Neuronal stem cell (in vitro differentiated cells): ENCODE data around the gene POU2AF3.
"Not testable (repeated sequence)": the region's sequence is repeated elsewhere in the genome, so short reads cannot be mapped to it uniquely, and the experiment has no call there.

Source experiments
- DNase-seq: peaks from one replicate; pipeline ENCODE4 v3.0.0-alpha.2; 2013; ENCODE audit warnings: low spot score
- H2AFZ ChIP-seq: one replicate; pipeline ENCODE4 v1.6.1; 2013; ENCODE audit warnings: mild to moderate bottlenecking, low read length, inconsistent platforms
- H2AK5ac ChIP-seq: 2 replicates; pipeline ENCODE4 v1.6.1; 2013; ENCODE audit warnings: low read depth, mild to moderate bottlenecking, inconsistent platforms, low read length, moderate library complexity, mixed read lengths
- H2BK120ac ChIP-seq: 2 replicates; pipeline ENCODE4 v1.6.1; 2013; ENCODE audit warnings: low read depth, mild to moderate bottlenecking, inconsistent platforms, low read length, moderate library complexity, mixed read lengths
- H2BK12ac ChIP-seq: one replicate; pipeline ENCODE4 v1.6.1; 2013; ENCODE audit warnings: low read length, inconsistent platforms
- H2BK15ac ChIP-seq: 2 replicates; pipeline ENCODE4 v1.6.1; 2013; ENCODE audit warnings: mild to moderate bottlenecking, low read length, inconsistent platforms, mixed read lengths
- H2BK5ac ChIP-seq: one replicate; pipeline ENCODE4 v1.6.1; 2013; ENCODE audit warnings: inconsistent platforms, mild to moderate bottlenecking, low read length, moderate library complexity
- H3K14ac ChIP-seq: one replicate; pipeline ENCODE4 v1.6.1; 2013; ENCODE audit warnings: low read length, inconsistent platforms
- H3K18ac ChIP-seq: 2 replicates; pipeline ENCODE4 v1.6.1; 2013; ENCODE audit warnings: low read length, inconsistent platforms
- H3K23ac ChIP-seq: 2 replicates; pipeline ENCODE4 v1.6.1; 2013; ENCODE audit warnings: low read depth, mild to moderate bottlenecking, mixed read lengths, low read length, inconsistent platforms; ENCODE audit not compliant: poor library complexity
- H3K27ac ChIP-seq: replicated peaks from 3 replicates; pipeline ENCODE4 v1.5.1; 2013; ENCODE audit warnings: low read length, inconsistent platforms
- H3K27me3 ChIP-seq, 3 experiments: 2 replicates each; pipeline ENCODE4 v1.6.1; 2013; ENCODE audit warnings: low read length in 3 of 3, mild to moderate bottlenecking in 2 of 3, inconsistent platforms in 1 of 3, low read depth in 1 of 3, mixed read lengths in 1 of 3, moderate library complexity in 1 of 3; ENCODE audit not compliant: control insufficient read depth in 3 of 3, insufficient read depth in 3 of 3
- H3K36me3 ChIP-seq, 2 donors: replicated peaks in 1 of 2; 2 replicates each; pipeline ENCODE4 v1.6.1; 2013; ENCODE audit warnings: low read length in 2 of 2; ENCODE audit not compliant: control insufficient read depth in 2 of 2, insufficient read depth in 2 of 2
- H3K4ac ChIP-seq: 2 replicates; pipeline ENCODE4 v1.6.1; 2013; ENCODE audit warnings: inconsistent platforms, mild to moderate bottlenecking, low read length, moderate library complexity
- H3K4me1 ChIP-seq, 2 donors: 1 replicate in 1 of 2; 2 replicates in 1 of 2; pipeline ENCODE4 v1.6.1; 2013; ENCODE audit warnings: low read length in 2 of 2, low read depth in 1 of 2; ENCODE audit not compliant: control insufficient read depth in 2 of 2, insufficient read depth in 1 of 2
- H3K4me2 ChIP-seq: one replicate; pipeline ENCODE4 v1.6.1; 2013; ENCODE audit warnings: mild to moderate bottlenecking, low read length, inconsistent platforms; ENCODE audit not compliant: insufficient read depth, poor library complexity, severe bottlenecking
- H3K4me3 ChIP-seq, 2 donors: 2 replicates each; pipeline ENCODE4 v1.5.1; 2013; ENCODE audit warnings: low read length in 2 of 2, mild to moderate bottlenecking in 2 of 2, inconsistent platforms in 1 of 2, moderate library complexity in 1 of 2
- H3K79me1 ChIP-seq: one replicate; pipeline ENCODE4 v1.6.1; 2013; ENCODE audit warnings: low read depth, mild to moderate bottlenecking, inconsistent platforms, low read length, moderate library complexity
- H3K9ac ChIP-seq: one replicate; pipeline ENCODE4 v1.6.1; 2013; ENCODE audit warnings: mild to moderate bottlenecking, low read depth, low read length, inconsistent platforms; ENCODE audit not compliant: poor library complexity
- H3K9me3 ChIP-seq, 2 donors: replicated peaks in 1 of 2; 2 replicates each; pipeline versions ENCODE3 to v1.6.1; 2013; ENCODE audit warnings: low read length in 2 of 2, mild to moderate bottlenecking in 2 of 2, inconsistent platforms in 1 of 2, low read depth in 1 of 2, mixed read lengths in 1 of 2, moderate library complexity in 1 of 2; ENCODE audit not compliant: control insufficient read depth in 2 of 2, insufficient read depth in 1 of 2
- H4K8ac ChIP-seq: one replicate; pipeline ENCODE4 v1.6.1; 2013; ENCODE audit warnings: low read depth, mild to moderate bottlenecking, inconsistent platforms, low read length, moderate library complexity
- H4K91ac ChIP-seq: one replicate; pipeline ENCODE4 v1.6.1; 2013; ENCODE audit warnings: low read length, low read depth, mild to moderate bottlenecking, inconsistent platforms; ENCODE audit not compliant: poor library complexity
- WGBS, 2 donors: extraction: QIAGEN DNeasy Blood & Tissue Kit; methylation state at CpG; one replicate each; pipeline ENCODE4 v1.1.7; 2013; ENCODE audit warnings: missing lambda C conversion rate in 2 of 2, mixed read lengths in 1 of 2; ENCODE audit not compliant: insufficient read length in 2 of 2, insufficient replicate concordance in 1 of 2; ENCODE audit errors: extremely low coverage in 2 of 2; 5-methylcytosine and 5-hydroxymethylcytosine counted together

POU2AF3 gene

DNA sequence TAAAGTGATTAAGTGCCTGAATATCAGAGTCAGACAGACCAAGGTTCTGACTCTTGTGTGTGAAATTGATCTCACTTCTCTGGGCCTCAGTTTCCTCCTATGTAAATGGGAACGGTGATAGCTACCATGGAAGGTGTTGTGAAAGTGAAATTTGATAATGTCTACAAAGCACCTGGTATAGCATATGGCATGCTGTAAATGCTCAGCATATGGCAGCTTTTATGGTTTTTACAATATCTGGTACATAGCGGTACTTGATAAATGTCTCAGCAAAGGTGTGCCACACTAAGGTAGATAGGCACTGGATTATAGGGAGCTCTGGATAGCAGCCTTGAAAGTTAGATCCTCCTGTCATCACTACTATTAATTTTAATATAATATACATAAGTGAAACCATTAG, 32.9 kb upstream of the POU2AF3 start:
- H3K14ac ChIP-seq: no peak overlapping the region
- no peak overlapping the region for H2BK5ac ChIP-seq
- no peaks in the 10 kb centered on the region for H3K36me3 ChIP-seq
- no peak overlapping the region for H2AFZ ChIP-seq
- no peak overlapping the region for H2BK15ac ChIP-seq
- no peak overlapping the region for H4K91ac ChIP-seq
- WGBS, 2 donors: no CpG with 5 or more reads among the region's 2 CpGs
- no peak overlapping the region for H3K27ac ChIP-seq
- peaks cover 0 to 3% of the 10 kb centered on the region in 2 donors for H3K4me1 ChIP-seq
- H3K23ac ChIP-seq: no peak overlapping the region
- H2AK5ac ChIP-seq: no peak overlapping the region
- no peak overlapping the region for H2BK120ac ChIP-seq
- H3K18ac ChIP-seq: no peak overlapping the region
- no peak overlapping the region for H2BK12ac ChIP-seq
- H3K9ac ChIP-seq: no peak overlapping the region
- no peaks in the 10 kb centered on the region for H3K27me3 ChIP-seq
- no peaks in the 10 kb centered on the region for H3K9me3 ChIP-seq
- no peaks in the 10 kb centered on the region for H3K79me1 ChIP-seq
- no peak overlapping the region for H3K4me2 ChIP-seq
- H3K4me3 ChIP-seq: no peak overlapping the region
- H3K4ac ChIP-seq: no peak overlapping the region
- no peak for DNase-seq
- H4K8ac ChIP-seq: no peak overlapping the region

DNA sequence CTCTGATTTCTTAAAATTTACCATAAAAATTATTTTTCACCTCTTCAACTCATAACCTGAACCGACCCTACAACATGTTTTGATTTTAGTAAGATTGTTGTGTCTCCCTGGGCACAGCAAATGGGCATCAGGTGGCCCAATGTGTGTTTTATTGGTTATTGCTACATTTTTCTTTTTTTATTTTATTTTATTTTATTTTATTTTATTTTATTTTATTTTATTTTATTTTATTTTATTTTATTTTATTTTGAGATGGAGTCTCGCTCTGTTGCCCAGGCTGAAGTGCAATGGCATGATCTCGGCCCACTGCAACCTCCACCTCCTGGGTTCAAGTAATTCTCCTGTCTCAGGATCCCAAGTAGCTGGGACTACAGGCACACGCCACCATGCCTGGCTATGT, 30.0 kb upstream of the POU2AF3 start:
- no CpG with 5 or more reads among the region's 4 CpGs for WGBS, 2 donors
- not testable (repeated sequence) for H4K91ac ChIP-seq, H3K4me1 ChIP-seq, H4K8ac ChIP-seq, H2BK12ac ChIP-seq, H3K4me2 ChIP-seq, H3K79me1 ChIP-seq, H3K14ac ChIP-seq, H3K9ac ChIP-seq, H3K36me3 ChIP-seq, H3K18ac ChIP-seq, H2AK5ac ChIP-seq, DNase-seq, H2BK15ac ChIP-seq, H2BK5ac ChIP-seq, H2BK120ac ChIP-seq, H3K27ac ChIP-seq, H3K27me3 ChIP-seq, H2AFZ ChIP-seq, H3K9me3 ChIP-seq, H3K4ac ChIP-seq, H3K4me3 ChIP-seq, H3K23ac ChIP-seq

DNA sequence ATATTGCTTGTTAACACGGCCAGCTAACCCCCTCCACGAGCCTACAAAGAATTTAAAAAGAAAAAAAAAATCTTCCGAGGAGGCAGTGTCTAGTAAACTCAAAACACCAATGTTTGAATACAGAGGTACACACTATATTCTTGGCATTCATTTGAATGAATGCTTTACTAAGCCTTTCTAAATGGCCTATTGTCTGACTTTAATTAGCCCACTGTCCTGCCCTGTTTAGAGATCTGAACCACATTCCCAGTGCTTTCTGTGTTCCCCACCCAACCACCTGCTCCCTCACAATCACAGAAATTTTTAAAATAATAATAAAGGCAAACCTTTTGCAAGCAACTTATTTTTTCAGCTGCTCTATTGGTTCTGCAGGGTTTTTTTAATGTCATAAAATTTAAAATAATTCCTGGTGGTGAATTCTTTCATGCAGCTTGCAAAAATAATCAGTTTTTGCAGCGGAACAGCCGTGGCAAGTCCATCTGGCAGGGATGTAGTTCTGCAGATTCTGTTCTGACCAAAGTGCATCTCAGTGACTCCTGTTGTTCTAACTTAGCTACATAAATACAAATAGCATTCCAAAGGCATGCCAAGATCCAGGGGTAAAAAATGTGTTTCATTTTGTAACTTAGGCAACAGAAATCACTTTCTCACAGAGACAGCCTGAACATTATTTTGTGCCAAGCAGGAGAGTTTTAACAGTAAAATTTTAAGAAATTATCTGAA, 29.0 kb upstream of the POU2AF3 start:
- Histone ChIP-seq H3K23ac (no peak overlapping the region), H2BK12ac (no peak overlapping the region), H2BK5ac (no peak overlapping the region), H3K36me3 (no peaks in the 10 kb centered on the region), H3K79me1 (no peaks in the 10 kb centered on the region), H3K4me3 (no peak overlapping the region), H3K14ac (no peak overlapping the region), H3K27me3 (no peaks in the 10 kb centered on the region), H4K91ac (no peak overlapping the region), H3K4me2 (no peak overlapping the region), H3K18ac (no peak overlapping the region), H2AK5ac (no peak overlapping the region), H2BK120ac (no peak overlapping the region), H2BK15ac (no peak overlapping the region), H2AFZ (no peak overlapping the region), H3K9ac (no peak overlapping the region), H3K27ac (no peak overlapping the region), H4K8ac (no peak overlapping the region), H3K4me1 (peaks cover 0 to 3% of the 10 kb centered on the region in 2 donors), H3K4ac (no peak overlapping the region), H3K9me3 (no peaks in the 10 kb centered on the region)
- peak; percentile 47 for DNase-seq
- WGBS, 2 donors: no CpG with 5 or more reads among the region's 5 CpGs

GRCh38 chr11:111272420-111272819, 25.9 kb upstream of the POU2AF3 start:
- Histone ChIP-seq H2BK15ac (no peak overlapping the region), H3K36me3 (no peaks in the 10 kb centered on the region), H3K79me1 (no peaks in the 10 kb centered on the region), H3K9ac (no peak overlapping the region), H2BK5ac (no peak overlapping the region), H3K4me1 (peaks cover 0 to 2% of the 10 kb centered on the region in 2 donors), H3K4me2 (no peak overlapping the region), H4K8ac (no peak overlapping the region), H3K4me3 (no peak overlapping the region), H3K14ac (no peak overlapping the region), H4K91ac (no peak overlapping the region), H3K27me3 (no peaks in the 10 kb centered on the region), H3K18ac (no peak overlapping the region), H3K27ac (no peak overlapping the region), H2BK120ac (no peak overlapping the region), H2BK12ac (no peak overlapping the region), H3K4ac (no peak overlapping the region), H2AK5ac (no peak overlapping the region), H3K9me3 (no peaks in the 10 kb centered on the region), H2AFZ (no peak overlapping the region), H3K23ac (no peak overlapping the region)
- DNase-seq: no peak
- WGBS, 2 donors: no CpG with 5 or more reads among the region's 3 CpGs
